Stimulated activated CD4-positive, alpha-beta T cell treated with anti-CD3 and anti-CD28 coated beads, TNF-alpha, amount 100 ng/mL, for 4 hours (primary cell): ENCODE data around the gene GPC6.

Experiments
- DNase-seq, 3 experiments: peaks; one replicate each; pipeline ENCODE4 v3.0.0-alpha.2; 2020; ENCODE audit warnings: low read depth in 3 of 3

Gene GPC6

GRCh38 chr13:93230261-93230855, 3.8 kb downstream of the GPC6 start:
- DNase-seq, result no peak

GRCh38 chr13:93231867-93232266, 5.3 kb downstream of the GPC6 start:
- DNase-seq, result no peak

- no peak for DNase-seq
These were observed 7.4 kb downstream of the GPC6 start for GRCh38 chr13:93233997-93234416.

- DNase-seq, result no peak
These were observed 7.9 kb downstream of the GPC6 start for GRCh38 chr13:93234459-93234858.

GRCh38 chr13:93235258-93236015, 8.8 kb downstream of the GPC6 start:
- no peak for DNase-seq

GRCh38 chr13:93238711-93239110, 12.1 kb downstream of the GPC6 start:
- no peak for DNase-seq

- no peak for DNase-seq
These were observed 16.9 kb downstream of the GPC6 start for GRCh38 chr13:93243375-93244063.

GRCh38 chr13:93244141-93244917, 17.7 kb downstream of the GPC6 start:
- no peak for DNase-seq

- no peak for DNase-seq
These were observed 18.3 kb downstream of the GPC6 start for GRCh38 chr13:93244918-93245280.

- no peak for DNase-seq
These were observed 19.5 kb downstream of the GPC6 start for GRCh38 chr13:93246069-93246468.

- DNase-seq, result no peak
These were observed 22.0 kb downstream of the GPC6 start for GRCh38 chr13:93248627-93249047.

GRCh38 chr13:93249364-93250306, 23.0 kb downstream of the GPC6 start:
- DNase-seq, result no peak

- DNase-seq, result no peak
These were observed 28.2 kb downstream of the GPC6 start for GRCh38 chr13:93254775-93255174.

- no peak for DNase-seq
These were observed 30.4 kb downstream of the GPC6 start for GRCh38 chr13:93256998-93257397.

GRCh38 chr13:93259527-93260080, 33.0 kb downstream of the GPC6 start:
- DNase-seq, result no peak

- DNase-seq, result no peak
These were observed 34.0 kb downstream of the GPC6 start for GRCh38 chr13:93260591-93260990.

GRCh38 chr13:93262729-93263345, 36.2 kb downstream of the GPC6 start:
- DNase-seq, result no peak

- no peak for DNase-seq
These were observed 38.3 kb downstream of the GPC6 start for GRCh38 chr13:93264876-93265275.

GRCh38 chr13:93265800-93266199, 39.2 kb downstream of the GPC6 start:
- DNase-seq, result no peak

GRCh38 chr13:93266681-93267080, 40.1 kb downstream of the GPC6 start:
- no peak for DNase-seq
